ENCODE measurements around the gene SCAPER.
"Not testable (repeated sequence)": the region's sequence is repeated elsewhere in the genome, so short reads cannot be mapped to it uniquely, and the experiment has no call there.

SCAPER gene

DNA sequence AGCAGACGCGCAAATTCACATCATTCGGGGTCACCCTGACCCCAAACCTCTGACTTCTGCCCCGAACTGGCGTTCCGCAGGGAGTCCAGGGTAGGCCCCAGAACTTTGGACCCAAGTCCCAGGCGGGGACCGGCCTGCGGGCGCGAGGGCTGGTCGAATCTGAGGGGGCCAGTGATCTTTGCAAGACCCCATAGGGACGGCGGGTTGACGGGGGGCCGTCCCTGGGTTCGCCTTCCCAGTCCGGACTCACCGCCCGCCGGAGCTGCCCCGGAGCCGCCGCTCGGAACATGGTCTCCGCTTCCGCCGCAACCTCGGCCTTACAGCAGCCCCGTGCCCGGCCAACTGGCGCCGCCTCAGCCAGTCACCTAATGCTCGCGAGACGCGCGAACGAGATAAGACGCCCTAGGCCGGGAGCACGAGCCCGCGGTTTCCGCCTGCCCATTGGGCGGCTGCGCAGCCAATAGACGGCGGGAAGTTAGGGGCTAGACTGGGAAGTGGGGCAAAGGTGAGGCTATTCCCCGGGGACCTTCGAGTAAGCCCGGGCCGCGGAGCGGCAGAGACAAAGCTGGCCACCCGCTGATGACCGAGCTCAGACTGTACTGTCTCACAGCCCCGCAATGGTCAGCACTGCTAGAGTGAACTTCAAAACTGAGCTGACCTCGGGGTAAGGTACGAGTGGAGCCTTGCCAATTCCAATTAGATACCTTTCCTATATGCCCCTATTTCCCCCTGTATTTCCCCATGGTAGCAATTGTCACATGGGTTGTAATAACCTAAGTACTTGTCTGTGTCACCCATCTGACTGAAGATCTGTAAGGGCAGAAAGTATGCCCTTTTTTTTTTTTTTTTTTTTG lies 593.8 kb downstream of the SCAPER start, which contains the start of gene ETFA:
ETFA (minus strand) TSS at position 370 of the 854 bp plus-strand sequence; CDS start at position 289, 81 bp downstream.
- DNase-seq = peak; percentile 97

- DNase-seq = peak; percentile 5
Measured at GRCh38 chr15:76310475-76311099, 594.6 kb downstream of the SCAPER start.

- no peak for DNase-seq
Measured at GRCh38 chr15:76309601-76310330, 595.4 kb downstream of the SCAPER start.

- DNase-seq = no peak
Measured at GRCh38 chr15:76303909-76304308, 601.2 kb downstream of the SCAPER start.

- no peak for DNase-seq
Measured at GRCh38 chr15:76299786-76300185, 605.4 kb downstream of the SCAPER start.

DNA sequence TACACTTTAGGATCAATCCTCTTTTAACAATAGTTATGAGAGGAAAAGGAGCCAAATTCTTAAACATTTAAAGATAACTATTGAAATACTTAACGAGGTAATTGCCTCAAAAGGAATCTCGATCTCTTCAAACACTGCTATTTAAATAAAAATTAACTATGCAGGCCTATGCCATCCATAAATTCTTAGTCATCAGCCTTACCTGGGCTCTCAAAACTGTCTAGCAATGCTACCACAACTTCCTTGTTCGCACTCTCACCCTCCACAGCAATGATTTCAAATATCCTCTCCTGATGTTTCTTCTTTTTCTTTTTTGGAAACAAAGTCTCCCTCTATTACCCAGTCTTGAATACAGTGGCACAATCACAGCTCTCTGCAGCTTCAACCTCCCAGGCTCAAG lies 606.2 kb downstream of the SCAPER start:
- DNase-seq = no peak

DNA sequence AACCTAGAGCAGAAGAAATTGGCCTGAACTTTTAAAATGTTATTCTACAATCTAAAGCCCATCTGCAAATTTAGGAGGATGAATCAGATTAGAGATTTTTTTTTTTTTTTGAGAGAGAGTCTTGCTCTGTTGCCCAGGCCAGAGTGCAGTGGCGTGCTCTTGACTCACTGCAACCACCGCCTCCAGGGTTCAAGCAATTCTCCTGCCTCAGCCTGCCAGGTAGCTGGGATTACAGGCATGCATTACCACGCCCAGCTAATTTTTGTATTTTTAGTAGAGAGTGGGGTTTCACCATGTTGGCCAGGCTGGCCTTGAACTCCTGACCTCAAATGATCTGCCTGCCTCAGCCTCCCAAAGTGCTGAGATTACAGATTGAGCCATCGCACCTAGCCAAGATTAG lies 607.2 kb downstream of the SCAPER start:
- DNase-seq = not testable (repeated sequence)
